Mononuclear cell (primary cell): ENCODE results near the gene TREML1. TPM values are rescaled to one million over a fixed set of nuclear protein-coding genes. Genes with fewer than 3 reads are reported as not detected.

Source experiments
- H3K27me3 ChIP-seq: 2 replicates; pipeline ENCODE4 v1.6.0; 2011; ENCODE audit warnings: low read length, control low read depth; ENCODE audit not compliant: insufficient read depth
- H3K4me1 ChIP-seq: 2 replicates; pipeline ENCODE4 v1.5.1; 2011; ENCODE audit warnings: mild to moderate bottlenecking, low read length, control low read depth; ENCODE audit not compliant: insufficient read depth
- H3K4me3 ChIP-seq: 2 replicates; pipeline ENCODE4 v1.5.1; 2011; ENCODE audit warnings: mild to moderate bottlenecking, low read length, moderate library complexity
- H3K9me3 ChIP-seq: 2 replicates; pipeline ENCODE4 v1.5.1; 2011; ENCODE audit warnings: low read depth, mild to moderate bottlenecking, control low read depth, low read length
- total RNA-seq: library from RNA; depleted of rRNA; stranded (reverse); fragments of >200 nt; gene quantifications from one replicate; pipeline ENCODE4 v1.2.3, GENCODE V29; 2012

The TREML1 gene
- total RNA-seq, 1 donor, result 41.7 TPM

DNA sequence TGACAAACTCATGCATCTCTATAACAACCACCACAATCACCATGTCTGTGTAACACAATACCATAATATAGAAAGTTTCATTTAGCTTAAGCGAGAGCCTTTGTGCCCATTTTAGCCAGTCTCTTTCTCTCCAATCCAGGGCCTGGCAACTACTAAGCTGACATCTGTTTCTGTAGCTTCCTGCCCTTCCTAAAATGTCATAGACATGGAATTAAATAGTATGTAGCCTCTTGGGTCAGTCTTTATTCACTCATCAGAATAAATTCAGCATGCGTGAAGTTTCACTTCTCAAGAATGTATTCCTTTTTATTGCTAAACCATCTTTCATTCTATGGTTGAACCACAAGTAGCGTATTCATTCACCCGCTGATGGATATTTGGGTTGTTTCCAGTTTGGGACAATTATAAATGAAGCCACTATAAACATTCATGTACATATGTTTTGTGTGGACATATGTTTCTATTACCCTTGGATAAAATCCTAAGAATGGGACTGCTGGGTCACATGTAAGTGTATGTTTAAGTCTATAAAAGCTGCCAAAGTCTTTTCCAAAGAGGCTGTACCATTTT is 10.5 kb upstream of the TREML1 start:
- Histone ChIP-seq H3K9me3 (no peaks in the 10 kb centered on the region), H3K4me3 (no peak overlapping the region), H3K27me3 (no peaks in the 10 kb centered on the region), H3K4me1 (peaks cover 19% of the 10 kb centered on the region)

DNA sequence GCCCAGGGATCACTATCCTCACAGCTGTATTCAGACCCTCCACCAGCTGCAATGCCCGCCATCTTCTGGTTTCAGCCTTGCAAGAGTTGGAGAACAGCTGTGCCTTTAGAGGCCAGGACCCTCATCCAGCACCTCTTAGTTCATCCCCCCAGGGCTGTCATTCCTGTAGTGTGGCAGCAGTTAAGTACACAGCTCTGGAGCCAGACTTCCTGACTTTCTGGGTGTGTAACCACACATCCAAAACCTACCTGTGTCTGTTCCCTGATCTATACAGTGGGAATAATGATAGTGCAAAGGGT is 9.2 kb upstream of the TREML1 start:
- Histone ChIP-seq H3K4me3 (no peak overlapping the region), H3K27me3 (no peaks in the 10 kb centered on the region), H3K9me3 (no peaks in the 10 kb centered on the region), H3K4me1 (peaks cover 19% of the 10 kb centered on the region)

- Histone ChIP-seq H3K4me1 (peaks cover 19% of the 10 kb centered on the region), H3K9me3 (no peaks in the 10 kb centered on the region), H3K27me3 (no peaks in the 10 kb centered on the region), H3K4me3 (no peak within 1 kb of the TSS)
Observed at GRCh38 chr6:41162687-41163418, 8.7 kb upstream of the TREML1 start, which contains the start of gene TREM2. TREM2 (minus strand) TSS chr6:41163116; CDS start chr6:41163082, 34 bp downstream.

GRCh38 chr6:41161851-41162552 is 7.9 kb upstream of the TREML1 start:
- Histone ChIP-seq H3K9me3 (no peaks in the 10 kb centered on the region), H3K27me3 (no peaks in the 10 kb centered on the region), H3K4me1 (peaks cover 22% of the 10 kb centered on the region), H3K4me3 (no peak overlapping the region)

DNA sequence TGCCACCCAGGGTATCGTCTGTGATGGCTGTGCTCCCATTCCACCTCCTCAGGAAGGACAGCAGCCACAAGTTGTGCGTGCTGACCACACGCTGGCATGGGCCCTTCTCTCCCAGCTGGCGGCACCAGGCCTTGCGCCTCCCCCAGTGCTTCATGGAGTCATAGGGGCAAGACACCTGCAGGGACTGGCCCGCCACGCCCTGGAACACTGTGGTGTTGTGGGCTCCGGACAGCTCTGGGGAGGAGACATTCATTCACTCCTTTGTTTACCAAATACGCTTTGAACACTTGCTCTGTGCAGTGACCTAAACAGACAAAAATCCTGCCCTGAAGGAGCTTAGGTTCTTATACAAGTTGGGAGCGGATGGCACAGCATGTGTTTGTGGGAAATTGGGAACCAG is 7.2 kb upstream of the TREML1 start:
- Histone ChIP-seq H3K9me3 (no peaks in the 10 kb centered on the region), H3K4me1 (peaks cover 27% of the 10 kb centered on the region), H3K4me3 (no peak overlapping the region), H3K27me3 (no peaks in the 10 kb centered on the region)

- no peaks in the 10 kb centered on the region for H3K27me3 ChIP-seq
- H3K4me1 ChIP-seq, result peaks cover 27% of the 10 kb centered on the region
- no peak overlapping the region for H3K4me3 ChIP-seq
- H3K9me3 ChIP-seq, result no peaks in the 10 kb centered on the region
Observed at GRCh38 chr6:41160933-41161332, 6.8 kb upstream of the TREML1 start.

DNA sequence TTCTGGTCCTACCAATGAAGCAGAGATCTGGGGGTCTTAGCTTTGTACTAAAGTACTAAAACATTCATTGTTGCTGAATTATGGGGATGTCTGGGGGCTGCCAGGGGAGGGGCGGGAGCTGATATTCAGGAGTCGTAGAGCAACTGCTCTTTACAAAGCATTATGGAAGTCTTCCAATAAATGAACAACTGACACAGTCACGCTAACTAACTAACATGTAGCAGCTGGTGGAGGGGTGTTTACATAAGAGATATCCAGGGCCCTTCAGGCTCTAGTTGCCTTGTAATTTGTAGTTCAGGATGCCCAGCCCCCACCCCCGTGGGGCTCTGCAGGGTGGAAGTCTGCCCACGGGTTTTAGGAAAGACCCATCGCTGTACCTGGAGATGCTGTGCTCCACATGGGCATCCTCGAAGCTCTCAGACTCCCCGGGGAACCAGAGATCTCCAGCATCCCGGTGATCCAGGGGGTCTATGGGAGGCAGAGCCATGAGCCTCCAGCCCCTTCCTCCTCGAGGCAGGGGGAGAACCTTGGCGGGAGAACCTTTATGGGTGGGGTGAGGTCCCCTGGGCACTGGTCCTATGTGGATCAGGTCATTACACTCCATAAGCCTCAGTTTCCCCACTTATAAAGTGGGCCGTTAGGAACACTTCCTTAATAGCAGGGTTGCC is 5.4 kb upstream of the TREML1 start:
- Histone ChIP-seq H3K4me1 (peaks cover 27% of the 10 kb centered on the region), H3K27me3 (no peaks in the 10 kb centered on the region), H3K9me3 (no peaks in the 10 kb centered on the region), H3K4me3 (no peak overlapping the region)

- no peaks in the 10 kb centered on the region for H3K27me3 ChIP-seq
- H3K9me3 ChIP-seq, result no peaks in the 10 kb centered on the region
- H3K4me1 ChIP-seq, result peaks cover 20% of the 10 kb centered on the region
- H3K4me3 ChIP-seq, result no peak overlapping the region
Observed at GRCh38 chr6:41157323-41157722, 3.2 kb upstream of the TREML1 start.

- H3K9me3 ChIP-seq, result no peaks in the 10 kb centered on the region
- no peak overlapping the region for H3K4me3 ChIP-seq
- H3K27me3 ChIP-seq, result no peaks in the 10 kb centered on the region
- H3K4me1 ChIP-seq, result peaks cover 14% of the 10 kb centered on the region
Observed at GRCh38 chr6:41156771-41157170, 2.6 kb upstream of the TREML1 start.

DNA sequence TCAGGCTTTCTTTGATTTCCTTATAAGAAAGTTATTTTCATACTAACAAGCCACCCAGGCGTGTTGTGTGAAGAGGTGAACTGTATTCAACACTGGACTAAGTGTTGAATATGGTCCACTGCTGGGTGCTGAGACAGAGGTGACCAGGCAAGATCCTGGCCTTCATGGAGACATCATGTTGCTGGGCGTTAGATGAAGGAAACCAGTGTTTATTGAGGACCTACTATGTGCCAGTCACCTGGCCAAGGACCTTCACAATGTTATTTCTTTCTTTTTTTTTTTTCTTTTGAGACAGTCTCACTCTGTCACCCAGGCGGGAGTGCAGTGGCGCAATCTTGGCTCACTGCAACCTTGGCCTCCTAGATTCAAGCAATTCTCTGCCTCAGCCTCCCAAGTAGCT is 1.9 kb upstream of the TREML1 start:
- Histone ChIP-seq H3K4me1 (peaks cover 8% of the 10 kb centered on the region), H3K4me3 (no peak overlapping the region), H3K27me3 (no peaks in the 10 kb centered on the region), H3K9me3 (no peaks in the 10 kb centered on the region)

DNA sequence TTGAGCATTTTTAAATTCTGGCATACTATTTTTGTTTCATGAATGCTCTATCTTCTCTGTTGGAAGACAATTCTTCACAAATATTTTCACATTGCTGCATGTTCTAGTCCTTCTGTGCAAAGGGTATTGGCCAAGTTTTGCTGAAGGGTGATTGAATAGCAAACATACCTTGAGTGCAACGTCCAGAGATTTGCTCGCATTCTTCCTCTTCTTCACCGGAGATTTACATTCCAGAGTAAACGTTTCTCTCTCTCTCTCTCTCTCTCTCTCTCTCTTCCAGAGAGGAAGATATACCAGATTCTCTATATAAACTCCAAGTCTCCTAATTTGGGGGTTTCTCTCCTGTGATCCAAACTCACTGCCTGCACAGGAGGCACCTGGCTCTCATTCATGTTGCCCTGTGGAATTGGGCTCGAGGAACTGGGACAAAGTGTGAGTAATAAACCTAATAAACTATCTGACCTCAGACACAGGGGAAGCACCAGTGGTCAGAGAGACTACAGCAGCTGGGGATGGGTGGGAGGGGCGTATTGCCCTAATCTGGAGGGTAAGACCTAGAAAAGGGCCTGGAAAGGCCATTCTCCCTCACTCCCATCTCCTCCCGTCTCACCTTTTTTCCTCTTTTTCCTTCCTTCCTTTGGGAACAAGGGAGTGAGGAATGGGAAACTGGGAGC is 1.1 kb upstream of the TREML1 start:
- no peaks in the 10 kb centered on the region for H3K9me3 ChIP-seq
- no peaks in the 10 kb centered on the region for H3K27me3 ChIP-seq
- H3K4me3 ChIP-seq, result no peak overlapping the region
- H3K4me1 ChIP-seq, result peaks cover 8% of the 10 kb centered on the region

- H3K4me1 ChIP-seq, result peaks cover 8% of the 10 kb centered on the region
- no peaks in the 10 kb centered on the region for H3K9me3 ChIP-seq
- H3K27me3 ChIP-seq, result no peaks in the 10 kb centered on the region
- no peak overlapping the region for H3K4me3 ChIP-seq
Observed at GRCh38 chr6:41153451-41153850, 696 bp downstream of the TREML1 start.

DNA sequence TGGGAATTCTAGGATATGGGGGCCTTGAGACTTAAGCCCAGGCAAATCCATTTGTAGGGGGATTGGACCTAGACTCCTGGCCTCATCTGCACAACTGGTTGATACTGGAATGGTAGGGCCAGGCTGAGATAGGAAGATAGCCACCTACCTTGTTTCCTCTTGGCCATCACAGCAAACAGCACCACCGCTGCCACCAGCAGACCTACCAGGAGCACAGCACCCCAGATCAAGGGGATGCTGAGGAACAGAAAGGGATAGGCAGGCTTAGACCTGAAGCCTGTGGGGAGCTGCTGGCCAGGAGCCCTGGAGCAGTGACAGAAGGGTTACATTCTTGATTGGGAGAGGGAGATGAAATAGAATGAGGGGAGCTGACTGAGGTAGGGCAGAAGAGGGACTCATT is 3.5 kb downstream of the TREML1 start:
- H3K9me3 ChIP-seq, result no peaks in the 10 kb centered on the region
- H3K27me3 ChIP-seq, result no peaks in the 10 kb centered on the region
- no peak overlapping the region for H3K4me3 ChIP-seq
- H3K4me1 ChIP-seq, result no peaks in the 10 kb centered on the region

- no peaks in the 10 kb centered on the region for H3K4me1 ChIP-seq
- no peak overlapping the region for H3K4me3 ChIP-seq
- no peaks in the 10 kb centered on the region for H3K27me3 ChIP-seq
- no peaks in the 10 kb centered on the region for H3K9me3 ChIP-seq
Observed at GRCh38 chr6:41147917-41148316, 6.2 kb downstream of the TREML1 start.

DNA sequence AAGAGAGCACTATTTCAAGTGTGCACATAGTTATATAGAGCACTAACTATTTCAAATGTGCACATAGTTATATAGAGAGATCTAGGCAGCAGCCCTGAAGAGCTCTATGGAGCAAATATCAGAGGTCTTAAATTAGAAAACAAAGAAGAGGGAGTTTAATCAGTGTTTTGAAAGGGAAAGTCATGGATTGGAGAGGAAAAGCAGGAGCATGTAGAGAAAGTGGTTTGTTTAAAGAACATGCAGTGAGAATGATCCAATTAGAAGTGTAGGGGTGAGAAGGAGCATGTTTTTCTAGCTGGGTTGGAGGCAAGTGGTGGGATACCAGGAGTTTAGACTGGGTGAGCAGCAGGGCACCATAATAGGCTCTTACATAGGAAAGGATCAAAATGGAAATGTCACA is 17.2 kb downstream of the TREML1 start:
- no peaks in the 10 kb centered on the region for H3K27me3 ChIP-seq
- no peak overlapping the region for H3K4me3 ChIP-seq
- no peaks in the 10 kb centered on the region for H3K4me1 ChIP-seq
- H3K9me3 ChIP-seq, result no peaks in the 10 kb centered on the region
